UCSD-AML1 (cell line): ENCODE measurements around the gene PANK2.

Source experiments
- DNase-seq: peaks from one replicate; lab custom pipeline; 2025; ENCODE audit not compliant: unreplicated experiment; lab: John Stamatoyannopoulos, UW

The PANK2 gene

GRCh38 chr20:3976511-3976910 lies 87.3 kb downstream of the PANK2 start:
- no peak for DNase-seq
